Stimulated activated effector memory CD8-positive, alpha-beta T cell treated with anti-CD3 and anti-CD28 coated beads, Interleukin-12 subunit alpha, Interleukin-12 subunit beta, amount 100 ng/mL, for 72 hours (primary cell): Measurements from ENCODE around the gene IL31RA.
"Not testable (repeated sequence)": the region's sequence is repeated elsewhere in the genome, so short reads cannot be mapped to it uniquely, and the experiment has no call there.

Experiments
- ATAC-seq: fragments of 150-1000 bp; cut with Tn5 transposase; 2 replicates; pipeline ENCODE4 v1.10.0; 2021
- DNase-seq, 2 donors: peaks; one replicate each; pipeline ENCODE4 v3.0.0; 2021 to 2022; ENCODE audit warnings: low spot score in 2 of 2
- H3K27ac Mint-ChIP-seq: one replicate; pipeline ENCODE4 v1.8.0; 2022; ENCODE audit warnings: mild to moderate bottlenecking, mixed read lengths
- H3K36me3 Mint-ChIP-seq: one replicate; pipeline ENCODE4 v1.8.0; 2022; ENCODE audit warnings: mild to moderate bottlenecking, mixed read lengths
- H3K4me1 Mint-ChIP-seq: one replicate; pipeline ENCODE4 v1.8.0; 2022; ENCODE audit warnings: mixed read lengths
- H3K4me3 Mint-ChIP-seq: one replicate; pipeline ENCODE4 v1.8.0; 2022; ENCODE audit warnings: mild to moderate bottlenecking, mixed read lengths
- H3K9me3 Mint-ChIP-seq: one replicate; pipeline ENCODE4 v1.8.0; 2022; ENCODE audit warnings: mixed read lengths

IL31RA gene

GRCh38 chr5:55850839-55851674 is at the start of gene IL31RA:
TSS of gene IL31RA (plus strand) at chr5:55851357. CDS start at chr5:55851571, 214 bp downstream.
- Mint-ChIP-seq H3K4me1 (peaks cover 16% of the 10 kb centered on the region), H3K9me3 (no peaks in the 10 kb centered on the region), H3K36me3 (no peaks in the 10 kb centered on the region), H3K4me3 (no peak within 1 kb of the TSS), H3K27ac (no peak within 1 kb of the TSS)
- no peak for DNase-seq
- peak; percentile 86 for ATAC-seq

GRCh38 chr5:55808814-55809213 is 42.3 kb upstream of the IL31RA start:
- H3K9me3 Mint-ChIP-seq, ATAC-seq, H3K27ac Mint-ChIP-seq, DNase-seq, H3K4me1 Mint-ChIP-seq, H3K4me3 Mint-ChIP-seq, H3K36me3 Mint-ChIP-seq: not testable (repeated sequence)

- not testable (repeated sequence) for H3K4me1 Mint-ChIP-seq, DNase-seq, H3K4me3 Mint-ChIP-seq, H3K9me3 Mint-ChIP-seq, H3K36me3 Mint-ChIP-seq, H3K27ac Mint-ChIP-seq, ATAC-seq
Measured at GRCh38 chr5:55815939-55816338, 35.2 kb upstream of the IL31RA start.

- H3K27ac Mint-ChIP-seq = no peak overlapping the region
- H3K4me3 Mint-ChIP-seq = no peak overlapping the region
- H3K36me3 Mint-ChIP-seq = no peaks in the 10 kb centered on the region
- no peak for DNase-seq
- ATAC-seq = no peak
- no peaks in the 10 kb centered on the region for H3K4me1 Mint-ChIP-seq
- H3K9me3 Mint-ChIP-seq = no peaks in the 10 kb centered on the region
Measured at GRCh38 chr5:55816342-55816741, 34.8 kb upstream of the IL31RA start.

- no peak for DNase-seq
- H3K27ac Mint-ChIP-seq = no peak overlapping the region
- H3K9me3 Mint-ChIP-seq = no peaks in the 10 kb centered on the region
- H3K36me3 Mint-ChIP-seq = no peaks in the 10 kb centered on the region
- no peaks in the 10 kb centered on the region for H3K4me1 Mint-ChIP-seq
- no peak for ATAC-seq
- no peak overlapping the region for H3K4me3 Mint-ChIP-seq
Measured at GRCh38 chr5:55817030-55817429, 34.1 kb upstream of the IL31RA start.

GRCh38 chr5:55820488-55820887 is 30.7 kb upstream of the IL31RA start:
- Mint-ChIP-seq H3K4me1 (no peaks in the 10 kb centered on the region), H3K9me3 (no peaks in the 10 kb centered on the region)

GRCh38 chr5:55821731-55822512 is 29.2 kb upstream of the IL31RA start:
- Mint-ChIP-seq H3K4me3 (peak overlapping the region; percentile 23), H3K27ac (no peak overlapping the region), H3K36me3 (no peaks in the 10 kb centered on the region), H3K4me1 (no peaks in the 10 kb centered on the region), H3K9me3 (no peaks in the 10 kb centered on the region)
- ATAC-seq (peak; percentile 51), DNase-seq (no peak)

More at GRCh38 chr5:55820488-55820887, 30.7 kb upstream of the IL31RA start:
- no peak overlapping the region for H3K27ac Mint-ChIP-seq
- DNase-seq (no peak), ATAC-seq (no peak)
- no peaks in the 10 kb centered on the region for H3K36me3 Mint-ChIP-seq
- H3K4me3 Mint-ChIP-seq = no peak overlapping the region

- no peak overlapping the region for H3K27ac Mint-ChIP-seq
- DNase-seq (no peak), ATAC-seq (peak; percentile 52)
- H3K9me3 Mint-ChIP-seq = no peaks in the 10 kb centered on the region
- H3K4me1 Mint-ChIP-seq = no peaks in the 10 kb centered on the region
- H3K36me3 Mint-ChIP-seq = no peaks in the 10 kb centered on the region
- no peak overlapping the region for H3K4me3 Mint-ChIP-seq
Measured at GRCh38 chr5:55823151-55823796, 27.9 kb upstream of the IL31RA start.

GRCh38 chr5:55829956-55830355 is 21.2 kb upstream of the IL31RA start:
- ATAC-seq = peak; percentile 43
- no peak for DNase-seq
- Mint-ChIP-seq H3K9me3 (no peaks in the 10 kb centered on the region), H3K36me3 (no peaks in the 10 kb centered on the region), H3K27ac (no peak overlapping the region), H3K4me3 (no peak overlapping the region), H3K4me1 (no peaks in the 10 kb centered on the region)

- DNase-seq (no peak), ATAC-seq (no peak)
- no peak overlapping the region for H3K4me3 Mint-ChIP-seq
- H3K9me3 Mint-ChIP-seq = no peaks in the 10 kb centered on the region
- H3K36me3 Mint-ChIP-seq = no peaks in the 10 kb centered on the region
- no peak overlapping the region for H3K27ac Mint-ChIP-seq
- no peaks in the 10 kb centered on the region for H3K4me1 Mint-ChIP-seq
Measured at GRCh38 chr5:55832446-55832845, 18.7 kb upstream of the IL31RA start.

GRCh38 chr5:55836191-55836590 is 15.0 kb upstream of the IL31RA start:
- H3K4me1 Mint-ChIP-seq = no peaks in the 10 kb centered on the region
- no peak overlapping the region for H3K4me3 Mint-ChIP-seq
- H3K27ac Mint-ChIP-seq = no peak overlapping the region
- H3K9me3 Mint-ChIP-seq = no peaks in the 10 kb centered on the region
- ATAC-seq = no peak
- no peaks in the 10 kb centered on the region for H3K36me3 Mint-ChIP-seq
- no peak for DNase-seq

- Mint-ChIP-seq H3K36me3 (no peaks in the 10 kb centered on the region), H3K9me3 (no peaks in the 10 kb centered on the region), H3K27ac (no peak overlapping the region), H3K4me1 (no peaks in the 10 kb centered on the region), H3K4me3 (no peak overlapping the region)
- ATAC-seq (no peak), DNase-seq (no peak)
Measured at GRCh38 chr5:55841976-55842375, 9.2 kb upstream of the IL31RA start.

GRCh38 chr5:55847837-55848236 is 3.3 kb upstream of the IL31RA start:
- no peaks in the 10 kb centered on the region for H3K9me3 Mint-ChIP-seq
- H3K4me1 Mint-ChIP-seq = peaks cover 7% of the 10 kb centered on the region
- H3K4me3 Mint-ChIP-seq = no peak overlapping the region
- ATAC-seq = no peak
- no peak overlapping the region for H3K27ac Mint-ChIP-seq
- DNase-seq = no peak
- no peaks in the 10 kb centered on the region for H3K36me3 Mint-ChIP-seq

GRCh38 chr5:55848783-55849182 is 2.4 kb upstream of the IL31RA start:
- no peak overlapping the region for H3K4me3 Mint-ChIP-seq
- H3K4me1 Mint-ChIP-seq = peaks cover 7% of the 10 kb centered on the region
- no peak overlapping the region for H3K27ac Mint-ChIP-seq
- H3K36me3 Mint-ChIP-seq = no peaks in the 10 kb centered on the region
- H3K9me3 Mint-ChIP-seq = no peaks in the 10 kb centered on the region
- no peak for ATAC-seq
- DNase-seq = no peak

GRCh38 chr5:55851675-55851979 is 470 bp downstream of the IL31RA start:
- Mint-ChIP-seq H3K9me3 (no peaks in the 10 kb centered on the region), H3K4me3 (no peak overlapping the region), H3K4me1 (peaks cover 22% of the 10 kb centered on the region), H3K36me3 (no peaks in the 10 kb centered on the region), H3K27ac (no peak overlapping the region)
- DNase-seq (no peak), ATAC-seq (no peak)
